Natural killer cell (primary cell): ENCODE data around the gene ENO1. TPM values are rescaled to one million over a fixed set of nuclear protein-coding genes. Genes with fewer than 3 reads are reported as not detected.

Experiments used
- ATAC-seq, 3 donors: fragments of 150-1000 bp in 2 of 3; fragments of 200-7000 bp in 1 of 3; cut with Tn5 transposase; 1 replicate in 1 of 3; 2 replicates in 2 of 3; pipeline ENCODE4 v1.10.0; 2021; ENCODE audit warnings: mild to moderate bottlenecking in 2 of 3, moderate library complexity in 2 of 3
- DNase-seq, 2 donors: peaks; one replicate each; pipeline versions ENCODE4 v3.0.0 to v3.0.0-alpha.2; 2013 to 2021; ENCODE audit warnings: mixed read lengths in 1 of 2
- H3K27ac ChIP-seq: one replicate; pipeline ENCODE4 v1.5.1; 2013; ENCODE audit warnings: mild to moderate bottlenecking, low read length
- H3K27me3 ChIP-seq: one replicate; pipeline ENCODE4 v1.6.1; 2013; ENCODE audit warnings: low read length; ENCODE audit not compliant: control insufficient read depth, insufficient read depth
- H3K36me3 ChIP-seq: one replicate; pipeline ENCODE4 v1.6.1; 2013; ENCODE audit warnings: low read length; ENCODE audit not compliant: control insufficient read depth, insufficient read depth
- H3K4me1 ChIP-seq: one replicate; pipeline ENCODE4 v1.6.1; 2013; ENCODE audit warnings: low read length; ENCODE audit not compliant: control insufficient read depth, insufficient read depth
- H3K4me3 ChIP-seq: one replicate; pipeline ENCODE4 v1.5.1; 2013; ENCODE audit warnings: low read length
- H3K9me3 ChIP-seq: one replicate; pipeline ENCODE4 v1.6.1; 2013; ENCODE audit warnings: low read length; ENCODE audit not compliant: control insufficient read depth, insufficient read depth
- H3K27ac Mint-ChIP-seq, 2 donors: one replicate each; pipeline ENCODE4 v1.8.0; 2022; ENCODE audit warnings: mild to moderate bottlenecking in 2 of 2, mixed read lengths in 2 of 2, moderate library complexity in 1 of 2
- H3K27me3 Mint-ChIP-seq, 2 donors: one replicate each; pipeline ENCODE4 v1.8.0; 2022; ENCODE audit warnings: low read depth in 2 of 2, mixed read lengths in 2 of 2
- H3K36me3 Mint-ChIP-seq: one replicate; pipeline ENCODE4 v1.8.0; 2022; ENCODE audit warnings: mixed read lengths
- H3K4me1 Mint-ChIP-seq, 2 donors: one replicate each; pipeline ENCODE4 v1.8.0; 2022; ENCODE audit warnings: mixed read lengths in 2 of 2
- H3K4me3 Mint-ChIP-seq: one replicate; pipeline ENCODE4 v1.8.0; 2022; ENCODE audit warnings: mild to moderate bottlenecking, moderate library complexity, mixed read lengths
- H3K9me3 Mint-ChIP-seq, 2 donors: one replicate each; pipeline ENCODE4 v1.8.0; 2022; ENCODE audit warnings: mixed read lengths in 2 of 2
- CTCF ChIP-seq: fragments of 200-600 bp; IDR thresholded peaks from one replicate; pipeline ENCODE4 v1.8.0; 2022; ENCODE audit warnings: antibody characterized with exemption
- WGBS: methylation state at CpG from one replicate; pipeline ENCODE4 v1.1.7; 2013; ENCODE audit warnings: missing lambda C conversion rate; ENCODE audit not compliant: insufficient coverage; 5-methylcytosine and 5-hydroxymethylcytosine counted together
- intact Hi-C: fragments of 100-400 bp; cut with micrococcal nuclease; formaldehyde crosslinking; loops from one replicate; pipeline ENCODE4 v1.14.2; 2022
- total RNA-seq, 4 donors: library from RNA; stranded (reverse); fragments of 120-200 nt in 1 of 4; gene quantifications; one replicate each; pipeline versions ENCODE4 v1.2.3 to v1.2.4, GENCODE V29; 2013 to 2022

ENO1 gene
- total RNA-seq, 3 donors from 2014 or later (not counting 1 experiment from before 2014, with no cell fraction given) = 254 to 299 (median 266) TPM

- WGBS = 94% methylated on average over 2 of the region's 5 CpGs
- peak overlapping the region in 1 of 2 donors; percentile 27 for H3K27ac Mint-ChIP-seq
- no peak overlapping the region for H3K4me3 Mint-ChIP-seq
- ATAC-seq (no peak), DNase-seq (no peak)
- no peak overlapping the region for H3K4me3 ChIP-seq
- H3K36me3 Mint-ChIP-seq = no peaks in the 10 kb centered on the region
- no peak overlapping the region for H3K27ac ChIP-seq
- peaks cover 95% of the 10 kb centered on the region for H3K36me3 ChIP-seq
- no peaks in the 10 kb centered on the region for H3K27me3 ChIP-seq
- no peaks in the 10 kb centered on the region for H3K27me3 Mint-ChIP-seq
- no peaks in the 10 kb centered on the region for H3K9me3 Mint-ChIP-seq
- H3K9me3 ChIP-seq = no peaks in the 10 kb centered on the region
- H3K4me1 ChIP-seq = peaks cover 16% of the 10 kb centered on the region
- intact Hi-C loops = no loop called here
- no peak for TF ChIP-seq CTCF
- peaks cover 11 to 19% of the 10 kb centered on the region in 2 donors for H3K4me1 Mint-ChIP-seq
Observed at GRCh38 chr1:8867878-8868567, 10.5 kb downstream of the ENO1 start.

- Histone ChIP-seq H3K36me3 (peaks cover 95% of the 10 kb centered on the region), H3K27ac (no peak overlapping the region), H3K4me3 (no peak overlapping the region), H3K4me1 (peaks cover 12% of the 10 kb centered on the region), H3K27me3 (no peaks in the 10 kb centered on the region), H3K9me3 (no peaks in the 10 kb centered on the region)
- 83% methylated on average over 11 of the region's 11 CpGs for WGBS
- Mint-ChIP-seq H3K9me3 (no peaks in the 10 kb centered on the region), H3K4me3 (no peak overlapping the region), H3K4me1 (peaks cover 0 to 12% of the 10 kb centered on the region in 2 donors), H3K27me3 (no peaks in the 10 kb centered on the region), H3K36me3 (no peaks in the 10 kb centered on the region), H3K27ac (no peak overlapping the region)
- no peak for DNase-seq
- intact Hi-C loops = no loop called here
- no peak for TF ChIP-seq CTCF
- ATAC-seq = no peak
Observed at GRCh38 chr1:8866792-8867415, 11.6 kb downstream of the ENO1 start.

GRCh38 chr1:8866173-8866791 lies 12.2 kb downstream of the ENO1 start:
- Histone ChIP-seq H3K4me3 (no peak overlapping the region), H3K27ac (no peak overlapping the region), H3K36me3 (peaks cover 93% of the 10 kb centered on the region), H3K9me3 (no peaks in the 10 kb centered on the region), H3K27me3 (no peaks in the 10 kb centered on the region), H3K4me1 (peaks cover 6% of the 10 kb centered on the region)
- WGBS = 90% methylated on average over 10 of the region's 10 CpGs
- no peaks in the 10 kb centered on the region for H3K36me3 Mint-ChIP-seq
- no peak overlapping the region for H3K4me3 Mint-ChIP-seq
- no peak for TF ChIP-seq CTCF
- no peaks in the 10 kb centered on the region for H3K27me3 Mint-ChIP-seq
- H3K27ac Mint-ChIP-seq = no peak overlapping the region
- H3K4me1 Mint-ChIP-seq = peaks cover 0 to 12% of the 10 kb centered on the region in 2 donors
- intact Hi-C loops = no loop called here
- H3K9me3 Mint-ChIP-seq = no peaks in the 10 kb centered on the region
- ATAC-seq (no peak), DNase-seq (no peak)
